Heart left ventricle (tissue), 16 donors: ENCODE data around the gene SPPL3. TPM values are rescaled to one million over a fixed set of nuclear protein-coding genes. Genes with fewer than 3 reads are reported as not detected.

Experiments used
- ATAC-seq, 4 donors: fragments of 200-7000 bp; cut with Tn5 transposase; one replicate each; pipeline ENCODE4 v1.9.1; 2020 to 2022; ENCODE audit warnings: moderate library complexity in 4 of 4, mild to moderate bottlenecking in 3 of 4, moderate number of reproducible peaks in 1 of 4
- DNase-seq, 5 donors: peaks; one replicate each; pipeline ENCODE4 v3.0.0-alpha.2; 2020
- H3K27ac ChIP-seq, 12 donors: fragments of 200-600 bp; sonication (generic) in 4 of 12; one replicate each; pipeline versions ENCODE4 v1.5.0 to v1.8.0; 2016 to 2022; ENCODE audit warnings: mild to moderate bottlenecking in 2 of 12
- H3K27me3 ChIP-seq, 9 donors: fragments of 200-600 bp; sonication (generic) in 2 of 9; one replicate each; pipeline versions ENCODE4 v1.5.1 to v1.8.0; 2016 to 2022; ENCODE audit warnings: mild to moderate bottlenecking in 3 of 9
- H3K36me3 ChIP-seq, 9 donors: fragments of 200-600 bp; sonication (generic) in 2 of 9; one replicate each; pipeline versions ENCODE4 v1.5.0 to v1.8.0; 2018 to 2022; ENCODE audit warnings: mild to moderate bottlenecking in 2 of 9
- H3K4me1 ChIP-seq, 12 donors: fragments of 200-600 bp; sonication (generic) in 4 of 12; one replicate each; pipeline versions ENCODE4 v1.5.0 to v1.8.0; 2016 to 2022; ENCODE audit warnings: mild to moderate bottlenecking in 3 of 12
- H3K4me3 ChIP-seq, 12 donors: fragments of 200-600 bp; sonication (generic) in 4 of 12; one replicate each; pipeline versions ENCODE4 v1.5.0 to v1.8.0; 2017 to 2022; ENCODE audit warnings: mild to moderate bottlenecking in 9 of 12, moderate library complexity in 4 of 12
- H3K9me3 ChIP-seq, 12 donors: fragments of 200-600 bp; sonication (generic) in 4 of 12; one replicate each; pipeline versions ENCODE4 v1.5.0 to v1.8.0; 2016 to 2022; ENCODE audit warnings: mild to moderate bottlenecking in 1 of 12
- CTCF ChIP-seq, 12 donors: fragments of 200-600 bp; sonication (generic) in 4 of 12; IDR thresholded peaks; one replicate each; pipeline versions ENCODE4 v1.5.0 to v1.8.0; 2018 to 2022; ENCODE audit warnings: antibody characterized with exemption in 12 of 12, mild to moderate bottlenecking in 5 of 12
- POLR2A ChIP-seq, 2 donors: fragments of 450-650 bp; IDR thresholded peaks; one replicate each; pipeline ENCODE4 v1.6.1; 2017; ENCODE audit warnings: antibody characterized with exemption in 2 of 2, mild to moderate bottlenecking in 2 of 2, moderate library complexity in 2 of 2
- WGBS, 4 donors: extraction: QIAGEN DNeasy Blood & Tissue Kit in 2 of 4; methylation state at CpG; one replicate each; pipeline versions ENCODE4 v1.1.5 to v1.1.7; 2013 to 2018; 5-methylcytosine and 5-hydroxymethylcytosine counted together
- intact Hi-C, 10 donors: fragments of 100-400 bp; cut with DNase I; formaldehyde crosslinking; loops; one replicate each; pipeline versions ENCODE4 v1.11.1 to v1.14.2; 2022
- polyA plus RNA-seq, 2 donors: library from polyadenylated mRNA; stranded (reverse); fragments of 200-250 nt; gene quantifications; one replicate each; pipeline ENCODE4 v1.2.3, GENCODE V29; 2013
- total RNA-seq, 9 donors: library from RNA; depleted of rRNA in 2 of 9; stranded (reverse); fragments of >200 nt in 2 of 9; fragmentation: NEBNext Ultra II Directional in 3 of 9; extraction: Animal tissue kit (Norgen Biotek cat#: 25700) in 3 of 9; gene quantifications; one replicate each; pipeline versions ENCODE4 v1.1.0 to v1.2.4, GENCODE V29; 2016 to 2023
- donor health status: ischemic (EF 13 %, LVEDD 7.1; RV severe dilation, severe dysfunction).
- donor health status: healthy with polysubstance abuse.
- donor health status: DM: no; HTN: yes; CAD: no.
- donor health status: DM: no; HTN: no; CAD: no.
- donor health status: ischemic (EF 25% LVEDD 6.9; RV normal size, moderate dysfunction).
- donor health status: ischemic (EF 25% LVEDD 5.7; RV mildly dilated, moderate dysfunction).
- donor health status: healthy.
- donor health status: DM: yes; HTN: yes; CAD: no.
- donor health status: ischemic (EF 35%, LVEDD 5.7; RV mildly dilated, moderate dysfunction).
- donor health status: nonischemic (EF 11% LVEDD 7.7; RV severe dilation, severe dysfunction).
- donor health status: DM: yes; HTN: yes; CAD: no.
- donor health status: PGD.
- donor health status: ischemic (EF 29% LVEDD 5.4; RV normal size, mild dysfunction).
- donor health status: nonischemic (EF 23%, LVEDD 6.1; RV moderate dilation, normal function).

The SPPL3 gene
- total and polyA plus RNA-seq, 11 donors, result 8.2 to 48.2 (median 26.5) TPM

GRCh38 chr12:120720234-120720986, 183.7 kb downstream of the SPPL3 start:
- ATAC-seq (peak; percentile 32 to 83 (median 49)), DNase-seq (no peak)
- peak overlapping the region in 6 of 12 donors; percentile 39 to 78 (median 54) for H3K27ac ChIP-seq
- TF ChIP-seq POLR2A (IDR thresholded peaks at IDR 0.05), result no peak
- TF ChIP-seq CTCF (IDR thresholded peaks at IDR 0.05), result no peak
- H3K36me3 ChIP-seq, result peaks cover 9 to 90% (median 82%) of the 10 kb centered on the region in 9 donors
- no peaks in the 10 kb centered on the region for H3K9me3 ChIP-seq
- H3K4me3 ChIP-seq, result no peak overlapping the region
- H3K27me3 ChIP-seq, result no peaks in the 10 kb centered on the region
- H3K4me1 ChIP-seq, result peaks cover 0 to 38% (median 8%) of the 10 kb centered on the region in 12 donors
- WGBS, 4 donors, result 78 to 86% (median 83%) methylated on average over 7 of the region's 7 CpGs
- intact Hi-C loops, result loop anchor here in 3 of 10 donors (10.0 kb wide), 1 partner anchor 184 kb away; the partner anchor contains the start of gene SPPL3 (in 3 of the 3)

- no peak overlapping the region for H3K4me3 ChIP-seq
- no peak for DNase-seq
- ATAC-seq, result peak in 2 of 4 donors; percentile 23 to 30
- peaks cover 0 to 31% (median 2%) of the 10 kb centered on the region in 12 donors for H3K4me1 ChIP-seq
- no peaks in the 10 kb centered on the region for H3K9me3 ChIP-seq
- peak overlapping the region in 4 of 12 donors; percentile 39 to 78 (median 58) for H3K27ac ChIP-seq
- intact Hi-C loops, result loop anchor here in 3 of 10 donors (10.0 kb wide), 2 partner anchors 185 to 255 kb away; partner anchors contain the start of genes SPPL3 (in 3 of the 3) and HNF1A (in 2 of the 3)
- TF ChIP-seq CTCF (IDR thresholded peaks at IDR 0.05) (no peak), POLR2A (IDR thresholded peaks at IDR 0.05) (no peak)
- peaks cover 9 to 98% (median 90%) of the 10 kb centered on the region in 9 donors for H3K36me3 ChIP-seq
- 72 to 81% (median 77%) methylated on average over 11 of the region's 11 CpGs for WGBS, 4 donors
- H3K27me3 ChIP-seq, result no peaks in the 10 kb centered on the region
Measured at GRCh38 chr12:120719496-120720233, 184.5 kb downstream of the SPPL3 start.

GRCh38 chr12:120719072-120719471, 185.1 kb downstream of the SPPL3 start:
- intact Hi-C loops, result loop anchor here in 2 of 10 donors (10.0 kb wide), 1 partner anchor 256 kb away; the partner anchor contains the start of gene HNF1A (in 2 of the 2)

More at GRCh38 chr12:120719072-120719471, 185.1 kb downstream of the SPPL3 start:
- DNase-seq, result no peak
- Histone ChIP-seq H3K9me3 (no peaks in the 10 kb centered on the region), H3K27me3 (no peaks in the 10 kb centered on the region), H3K4me1 (peaks cover 0 to 30% (median 2%) of the 10 kb centered on the region in 12 donors), H3K4me3 (no peak overlapping the region), H3K36me3 (peaks cover 9 to 100% (median 96%) of the 10 kb centered on the region in 9 donors), H3K27ac (peak overlapping the region in 1 of 12 donors; percentile 21)
- no peak for ATAC-seq
- WGBS, 4 donors, result 90 to 96% (median 94%) methylated on average over 2 of the region's 2 CpGs
- TF ChIP-seq POLR2A (IDR thresholded peaks at IDR 0.05) (no peak), CTCF (IDR thresholded peaks at IDR 0.05) (no peak)
